Esophagus muscularis mucosa (tissue), 4 donors: ENCODE results near the gene DUSP16. TPM values are rescaled to one million over a fixed set of nuclear protein-coding genes. Genes with fewer than 3 reads are reported as not detected.

Source experiments
- DNase-seq: peaks from one replicate; pipeline ENCODE4 v3.0.0-alpha.2; 2017; ENCODE audit errors: extremely low spot score
- H3K27ac ChIP-seq, 4 donors: fragments of 200-600 bp; sonication (generic); replicated peaks in 1 of 4; 1 replicate in 3 of 4; 2 replicates in 1 of 4; pipeline ENCODE4 v1.5.1; 2016 to 2019; ENCODE audit warnings: mild to moderate bottlenecking in 1 of 4
- H3K27me3 ChIP-seq, 4 donors: fragments of 200-600 bp; sonication (generic); one replicate each; pipeline versions ENCODE4 v1.5.1 to v1.6.0; 2016 to 2019
- H3K36me3 ChIP-seq, 4 donors: fragments of 200-600 bp; sonication (generic); one replicate each; pipeline ENCODE4 v1.5.1; 2016 to 2019
- H3K4me1 ChIP-seq, 4 donors: fragments of 200-600 bp; sonication (generic); one replicate each; pipeline ENCODE4 v1.5.1; 2016 to 2019
- H3K4me3 ChIP-seq, 4 donors: fragments of 200-600 bp; sonication (generic); 1 replicate in 2 of 4; 2 replicates in 2 of 4; pipeline ENCODE4 v1.5.1; 2016 to 2019; ENCODE audit warnings: mild to moderate bottlenecking in 4 of 4, moderate library complexity in 1 of 4
- H3K9me3 ChIP-seq, 4 donors: fragments of 200-600 bp; sonication (generic); 1 replicate in 3 of 4; 2 replicates in 1 of 4; pipeline ENCODE4 v1.5.1; 2016 to 2019
- CTCF ChIP-seq, 3 experiments: fragments of 200-600 bp in 2 of 3; fragments of 450-650 bp in 1 of 3; sonication (generic) in 2 of 3; IDR thresholded peaks; one replicate each; pipeline ENCODE4 v1.5.1; 2017 to 2019; ENCODE audit warnings: antibody characterized with exemption in 3 of 3, mild to moderate bottlenecking in 2 of 3, moderate library complexity in 1 of 3
- EP300 ChIP-seq: sonication (generic); formaldehyde crosslinking; IDR thresholded peaks from one replicate; pipeline ENCODE4 v1.6.1; 2017; ENCODE audit warnings: antibody characterized with exemption
- POLR2A ChIP-seq: fragments of 450-650 bp; IDR thresholded peaks from one replicate; pipeline ENCODE4 v1.6.1; 2017; ENCODE audit warnings: antibody characterized with exemption, moderate library complexity, mild to moderate bottlenecking, low read depth
- POLR2AphosphoS5 ChIP-seq, 2 donors: sonication (generic); formaldehyde crosslinking; IDR thresholded peaks; one replicate each; pipeline ENCODE4 v1.6.1; 2017; ENCODE audit warnings: antibody characterized with exemption in 2 of 2
- WGBS: methylation state at CpG from one replicate; pipeline ENCODE4 v1.1.5; 2018; 5-methylcytosine and 5-hydroxymethylcytosine counted together
- intact Hi-C: fragments of 100-400 bp; cut with DNase I; formaldehyde crosslinking; loops from one replicate; pipeline ENCODE4 v1.15.1; 2023
- total RNA-seq, 4 donors: library from RNA; depleted of rRNA; stranded (reverse); fragments of >200 nt; gene quantifications; one replicate each; pipeline versions ENCODE4 v1.1.0 to v1.2.1, GENCODE V29; 2016

The DUSP16 gene
- 10 to 100 TPM in 3 of 4 donors, 1 to 10 TPM in 1; 10.0 to 17.0 (median 13.9) TPM for total RNA-seq

GRCh38 chr12:12562585-12563261 lies at the start of gene DUSP16:
Gene DUSP16 (minus strand): TSS chr12:12562863. CDS start chr12:12521098, 41,765 bp downstream.
- Histone ChIP-seq H3K4me3 (peak within 1 kb of the TSS; percentile 90 to 96 (median 94)), H3K9me3 (no peaks in the 10 kb centered on the region), H3K27ac (peak within 1 kb of the TSS; percentile 100), H3K4me1 (peaks cover 16 to 44% (median 41%) of the 10 kb centered on the region in 4 donors), H3K36me3 (no peaks in the 10 kb centered on the region), H3K27me3 (no peaks in the 10 kb centered on the region)
- TF ChIP-seq CTCF (IDR thresholded peaks at IDR 0.05) (peak; percentile 23 to 29 (median 23)), POLR2AphosphoS5 (IDR thresholded peaks at IDR 0.05) (peak; percentile 80 to 86), POLR2A (no peak), EP300 (no peak)
- intact Hi-C loops: loop anchor here (5.0 kb wide), 5 partner anchors 50 to 160 kb away; partner anchors contain the start of genes CDKN1B and CREBL2
- WGBS: under 1% methylated on average over 17 of the region's 59 CpGs
- peak; percentile 98 for DNase-seq

GRCh38 chr12:12612358-12612757 lies 49.7 kb upstream of the DUSP16 start:
- Histone ChIP-seq H3K36me3 (no peaks in the 10 kb centered on the region), H3K4me1 (peaks cover 20 to 57% (median 52%) of the 10 kb centered on the region in 4 donors), H3K27ac (peak overlapping the region; percentile 91 to 96 (median 93)), H3K4me3 (peak overlapping the region; percentile 76 to 85 (median 79)), H3K27me3 (no peaks in the 10 kb centered on the region), H3K9me3 (no peaks in the 10 kb centered on the region)
- intact Hi-C loops: loop anchor here (5.0 kb wide), 2 partner anchors 50 to 85 kb away; partner anchors contain the start of genes DUSP16 and GPR19
- TF ChIP-seq POLR2A: no peak
- TF ChIP-seq POLR2AphosphoS5 (IDR thresholded peaks at IDR 0.05): no peak
- TF ChIP-seq CTCF (IDR thresholded peaks at IDR 0.05): no peak
- TF ChIP-seq EP300: no peak
- DNase-seq: no peak
- WGBS: under 1% methylated on average over 7 of the region's 7 CpGs

GRCh38 chr12:12611512-12612306 lies 49.0 kb upstream of the DUSP16 start, which contains the start of gene CREBL2:
Gene CREBL2 (plus strand): TSS chr12:12611876. CDS start chr12:12612173, 297 bp downstream.
- WGBS: 0% methylated on average over 25 of the region's 51 CpGs
- peak within 1 kb of the TSS; percentile 91 to 96 (median 93) for H3K27ac ChIP-seq
- intact Hi-C loops: loop anchor here (5.0 kb wide), 2 partner anchors 49 to 86 kb away; partner anchors contain the start of genes DUSP16 and GPR19
- peak; percentile 98 for DNase-seq
- no peaks in the 10 kb centered on the region for H3K36me3 ChIP-seq
- no peaks in the 10 kb centered on the region for H3K27me3 ChIP-seq
- peaks cover 20 to 50% (median 46%) of the 10 kb centered on the region in 4 donors for H3K4me1 ChIP-seq
- peak within 1 kb of the TSS; percentile 76 to 85 (median 79) for H3K4me3 ChIP-seq
- TF ChIP-seq POLR2A (no peak), POLR2AphosphoS5 (IDR thresholded peaks at IDR 0.05) (peak; percentile 94 to 98)
- no peaks in the 10 kb centered on the region for H3K9me3 ChIP-seq

- DNase-seq: no peak
- Histone ChIP-seq H3K27me3 (no peaks in the 10 kb centered on the region), H3K36me3 (no peaks in the 10 kb centered on the region), H3K27ac (peak overlapping the region; percentile 91 to 96 (median 93)), H3K4me1 (peaks cover 20 to 40% (median 36%) of the 10 kb centered on the region in 4 donors), H3K9me3 (no peaks in the 10 kb centered on the region), H3K4me3 (peak overlapping the region in 3 of 4 donors; percentile 76 to 85 (median 81))
- intact Hi-C loops: loop anchor here (5.0 kb wide), 2 partner anchors 48 to 87 kb away; partner anchors contain the start of genes DUSP16 and GPR19
- no peak for TF ChIP-seq CTCF (IDR thresholded peaks at IDR 0.05)
- no peak for TF ChIP-seq POLR2A
- TF ChIP-seq EP300: no peak
- TF ChIP-seq POLR2AphosphoS5 (IDR thresholded peaks at IDR 0.05): no peak
- 82% methylated on average over 4 of the region's 4 CpGs for WGBS
These were observed 48.0 kb upstream of the DUSP16 start for GRCh38 chr12:12610711-12611110.
